SKM-1 (cell line): Measurements from ENCODE around the gene ADAMTSL1.

Experiments used
- DNase-seq: peaks from one replicate; lab custom pipeline; 2025; ENCODE audit not compliant: unreplicated experiment; lab: John Stamatoyannopoulos, UW

The ADAMTSL1 gene

GRCh38 chr9:18796696-18797270 is 322.8 kb downstream of the ADAMTSL1 start:
- no peak for DNase-seq

DNA sequence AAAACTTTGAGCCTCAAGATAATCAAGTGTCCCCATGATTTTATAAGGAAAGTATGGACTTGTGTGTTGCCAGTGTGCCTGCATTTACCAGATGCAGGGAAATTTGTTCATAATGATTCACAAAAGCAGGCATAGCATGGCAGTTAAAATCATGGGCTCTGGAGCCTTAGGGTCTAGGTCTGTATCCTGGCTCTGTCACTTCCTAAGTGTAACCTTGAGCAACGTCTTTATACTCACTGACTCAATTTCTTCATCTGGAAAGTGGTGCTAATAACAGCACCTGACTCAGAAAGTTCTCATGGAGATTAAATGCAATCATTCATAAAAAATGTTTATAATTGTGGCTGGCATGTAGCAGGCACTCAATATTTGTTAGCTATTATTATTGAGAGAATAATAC is 324.2 kb downstream of the ADAMTSL1 start:
- DNase-seq, result no peak

- no peak for DNase-seq
These were observed 324.7 kb downstream of the ADAMTSL1 start for GRCh38 chr9:18798508-18799290.

GRCh38 chr9:18799428-18799827 is 325.5 kb downstream of the ADAMTSL1 start:
- no peak for DNase-seq

DNA sequence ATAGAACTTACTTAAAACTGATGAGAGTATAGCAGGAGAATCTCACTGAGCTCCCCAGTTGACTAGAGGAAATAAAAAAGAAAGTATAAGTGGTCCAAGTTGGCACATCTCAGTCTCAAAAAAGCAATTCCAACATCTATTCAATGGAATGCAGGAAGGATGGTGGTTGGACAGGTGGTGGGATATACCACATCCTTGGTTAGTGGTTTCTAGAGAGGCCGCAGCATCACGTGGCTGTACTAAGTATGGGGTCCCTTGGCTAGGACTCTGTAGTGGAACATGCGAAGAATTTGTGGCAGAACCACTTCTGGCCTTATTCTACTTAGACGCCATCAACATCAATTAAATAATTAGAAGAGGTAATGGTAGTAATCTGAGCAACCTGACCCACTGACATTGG is 326.6 kb downstream of the ADAMTSL1 start:
- DNase-seq, result no peak

DNA sequence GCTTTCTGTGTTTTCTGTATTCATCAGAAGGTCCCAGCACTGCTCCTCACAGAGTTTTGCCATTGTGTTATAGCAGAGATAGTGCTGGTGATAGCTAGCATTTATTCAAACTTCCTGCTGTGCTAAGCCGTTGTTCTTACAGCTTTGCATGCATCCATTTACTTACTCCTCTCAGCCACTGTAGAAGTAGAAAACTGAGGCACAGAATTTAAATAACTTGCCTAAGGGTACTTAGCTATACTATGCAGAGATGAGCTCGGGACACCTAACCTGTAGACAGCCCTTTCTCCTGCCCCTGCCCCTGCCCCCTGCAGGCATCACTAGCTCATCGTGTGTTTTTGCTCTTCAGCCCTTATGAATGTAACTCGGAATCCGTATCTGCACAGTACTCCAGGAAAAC is 331.4 kb downstream of the ADAMTSL1 start:
- no peak for DNase-seq

GRCh38 chr9:18806232-18807080 is 332.5 kb downstream of the ADAMTSL1 start:
- no peak for DNase-seq

DNA sequence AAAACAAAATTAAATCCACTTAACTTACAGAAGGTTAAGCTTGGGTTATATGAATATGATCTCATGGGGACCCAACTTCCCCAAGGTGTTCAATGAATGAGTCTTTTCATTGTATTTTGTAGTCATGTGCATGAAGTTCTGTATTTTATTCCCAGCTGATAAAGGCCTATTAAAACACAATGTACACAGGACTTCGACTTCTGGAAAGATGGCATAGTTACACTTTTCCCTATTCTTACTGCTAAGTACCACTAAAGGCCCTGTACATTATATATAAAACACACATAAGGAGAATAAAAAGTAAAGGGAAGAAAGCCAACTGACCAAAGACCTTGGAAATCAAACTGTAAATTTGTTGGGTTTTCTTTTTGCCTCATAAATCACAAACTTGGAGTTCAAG is 336.6 kb downstream of the ADAMTSL1 start:
- no peak for DNase-seq

DNA sequence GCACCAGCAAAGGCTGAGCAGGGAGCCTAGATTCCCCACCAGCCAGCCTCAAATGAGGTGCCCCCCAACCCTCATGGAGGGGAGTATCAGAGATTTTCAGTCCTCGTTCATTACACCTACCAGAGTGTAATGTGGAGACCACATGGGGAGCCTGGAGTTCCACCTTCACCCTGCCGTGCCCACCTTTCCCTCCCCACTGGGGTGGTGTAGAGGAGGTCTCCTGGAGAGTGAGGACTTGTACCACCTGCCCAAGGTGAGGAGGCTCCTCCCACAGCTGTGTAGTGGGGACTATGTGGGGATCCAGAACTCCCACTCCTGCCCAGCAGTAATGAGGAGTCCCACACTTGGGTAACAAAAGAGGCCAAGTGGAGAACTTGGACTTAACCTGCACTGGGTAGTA is 337.2 kb downstream of the ADAMTSL1 start:
- no peak for DNase-seq

- no peak for DNase-seq
These were observed 345.5 kb downstream of the ADAMTSL1 start for GRCh38 chr9:18819418-18819817.

- DNase-seq, result no peak
These were observed 346.7 kb downstream of the ADAMTSL1 start for GRCh38 chr9:18820566-18821095.

GRCh38 chr9:18821788-18822187 is 347.8 kb downstream of the ADAMTSL1 start:
- no peak for DNase-seq

GRCh38 chr9:18822850-18823249 is 348.9 kb downstream of the ADAMTSL1 start:
- no peak for DNase-seq

GRCh38 chr9:18824095-18824666 is 350.2 kb downstream of the ADAMTSL1 start:
- DNase-seq, result no peak

DNA sequence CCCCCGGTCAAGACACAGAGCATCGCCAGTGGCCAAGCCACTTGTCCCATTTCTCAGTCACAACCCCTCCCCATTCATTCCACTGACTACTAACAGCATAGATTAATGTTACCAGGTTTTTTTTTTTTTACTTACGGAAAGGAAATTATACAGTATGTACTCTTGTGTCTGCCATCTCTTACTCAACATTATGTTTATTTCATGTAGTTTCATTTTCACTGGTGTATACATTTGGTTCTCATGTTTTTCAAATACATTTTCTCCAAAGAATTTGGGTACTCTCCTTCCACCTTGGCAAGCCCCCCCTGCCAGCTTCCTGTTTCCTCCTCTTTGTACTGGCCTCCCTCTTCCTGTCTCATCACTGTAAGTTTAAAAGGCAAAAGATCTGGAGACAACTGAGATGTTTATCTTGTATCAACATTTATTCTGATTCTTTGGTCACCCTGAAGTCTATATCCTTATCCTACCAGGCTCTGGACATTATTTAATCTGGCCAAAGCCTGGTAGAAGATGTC is 351.8 kb downstream of the ADAMTSL1 start:
- DNase-seq, result no peak

DNA sequence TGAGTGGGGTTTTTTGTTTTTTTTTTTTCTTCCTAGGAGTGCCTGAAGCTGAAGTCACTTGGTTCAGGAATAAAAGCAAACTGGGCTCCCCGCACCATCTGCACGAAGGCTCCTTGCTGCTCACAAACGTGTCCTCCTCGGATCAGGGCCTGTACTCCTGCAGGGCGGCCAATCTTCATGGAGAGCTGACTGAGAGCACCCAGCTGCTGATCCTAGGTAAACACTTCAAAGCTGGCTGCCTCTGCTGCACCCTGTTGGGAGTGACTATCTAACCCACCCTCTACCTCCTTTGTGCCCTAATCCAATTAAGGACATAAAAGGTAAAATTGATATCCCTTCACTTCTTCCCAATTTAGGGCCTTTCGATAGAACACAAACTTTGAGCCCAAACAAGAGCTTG is 352.3 kb downstream of the ADAMTSL1 start:
- DNase-seq, result no peak

DNA sequence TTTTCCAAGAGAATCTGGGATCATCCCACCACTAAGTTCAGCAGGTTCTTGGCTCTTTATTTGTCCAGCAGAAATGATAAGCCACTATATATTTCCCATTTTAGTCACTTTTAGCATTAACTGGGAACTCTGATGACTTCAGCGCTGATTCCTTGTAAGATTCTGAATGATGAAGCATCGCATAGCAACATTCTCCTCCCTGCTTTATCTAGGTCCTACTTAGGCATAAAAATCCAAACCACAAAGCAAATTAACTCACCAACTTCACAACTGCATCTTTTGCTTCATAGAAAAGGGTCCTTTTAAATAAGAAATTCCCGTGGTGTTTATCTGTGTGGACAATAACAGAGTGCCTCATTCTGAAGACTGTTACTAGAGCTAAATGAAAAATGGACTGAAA is 355.1 kb downstream of the ADAMTSL1 start:
- DNase-seq, result no peak

- no peak for DNase-seq
These were observed 355.9 kb downstream of the ADAMTSL1 start for GRCh38 chr9:18829873-18830272.

GRCh38 chr9:18834740-18835361 is 360.9 kb downstream of the ADAMTSL1 start:
- DNase-seq, result no peak

GRCh38 chr9:18837402-18837801 is 363.4 kb downstream of the ADAMTSL1 start:
- no peak for DNase-seq
